ENCODE data around the gene SPTBN1.

GRCh38 chr2:54429054-54429453 is 27.1 kb upstream of the SPTBN1 start:
- TF ChIP-seq NFIC (IDR thresholded peaks at IDR 0.05) (no peak), PRDM10 (IDR thresholded peaks at IDR 0.05; ENCODE audit: partially characterized antibody) (no peak), CC2D1A (IDR thresholded peaks at IDR 0.05) (no peak), CTCF (IDR thresholded peaks at IDR 0.05 in 2 of 3, conservative IDR thresholded peaks at IDR 0.05 in 1 of 3; ENCODE audit: insufficient read depth in 2 of 3, low read depth in 1 of 3, low read length in 3 of 3) (no peak), CBX2 (IDR thresholded peaks at IDR 0.05; ENCODE audit: insufficient read depth, low read length, poor library complexity, severe bottlenecking) (no peak), POLR2AphosphoS5 (IDR thresholded peaks at IDR 0.05; ENCODE audit: control insufficient read depth, insufficient read depth, low read depth, low read length) (no peak), ZNF668 (CRISPR knock-in tag; IDR thresholded peaks at IDR 0.05) (no peak), NR2C2 (CRISPR knock-in tag; IDR thresholded peaks at IDR 0.05) (no peak), NR2C2 (tag; IDR thresholded peaks at IDR 0.05) (no peak), THRB (CRISPR knock-in tag; conservative IDR thresholded peaks at IDR 0.05) (no peak), CTCFL (IDR thresholded peaks at IDR 0.05; ENCODE audit: borderline replicate concordance, insufficient read depth, low read depth, low read length, poor library complexity, severe bottlenecking) (no peak), FOXK1 (CRISPR knock-in tag; IDR thresholded peaks at IDR 0.05; ENCODE audit: borderline replicate concordance) (no peak), USF2 (CRISPR knock-in tag; IDR thresholded peaks at IDR 0.05) (no peak), CREB1 (IDR thresholded peaks at IDR 0.05) (no peak), CREB1 (CRISPR knock-in tag; IDR thresholded peaks at IDR 0.05) (no peak), ZBTB7A (IDR thresholded peaks at IDR 0.05; ENCODE audit: borderline replicate concordance, control insufficient read depth, low read depth, low read length) (no peak)

Data from K562 (cell line).